CD8-positive, alpha-beta memory T cell (primary cell): Measurements from ENCODE around the gene MCM5. TPM values are rescaled to one million over a fixed set of nuclear protein-coding genes. Genes with fewer than 3 reads are reported as not detected.
"Not testable (repeated sequence)": the region's sequence is repeated elsewhere in the genome, so short reads cannot be mapped to it uniquely, and the experiment has no call there.

Experiments used
- CTCF ChIA-PET: fragments of 350-600 bp; sonication (Branson Sonifier 250); formaldehyde crosslinking; loops from one replicate; lab custom pipeline; 2021; ENCODE audit warnings: antibody characterized with exemption; lab: Charles Lee
- POLR2A ChIA-PET: fragments of 350-600 bp; sonication (Branson Sonifier 250); formaldehyde crosslinking; loops from one replicate; lab custom pipeline; 2021; ENCODE audit warnings: antibody characterized with exemption; lab: Charles Lee
- DNase-seq, 5 donors: peaks; one replicate each; pipeline versions ENCODE4 v3.0.0 to v3.0.0-alpha.2; 2020 to 2022; ENCODE audit warnings: mixed read lengths in 1 of 5
- H3K27ac ChIP-seq: one replicate; pipeline ENCODE4 v1.7.0; 2013; ENCODE audit warnings: low read depth, mild to moderate bottlenecking, low read length, moderate library complexity
- H3K27me3 ChIP-seq: 2 replicates; pipeline ENCODE4 v1.7.0; 2013; ENCODE audit warnings: low read length, mild to moderate bottlenecking; ENCODE audit not compliant: insufficient read depth, poor library complexity, severe bottlenecking
- H3K36me3 ChIP-seq: 2 replicates; pipeline ENCODE4 v1.7.0; 2013; ENCODE audit warnings: mild to moderate bottlenecking, low read length, moderate library complexity; ENCODE audit not compliant: insufficient read depth
- H3K4me1 ChIP-seq: 2 replicates; pipeline ENCODE4 v1.7.0; 2013; ENCODE audit warnings: mild to moderate bottlenecking, low read length, moderate library complexity; ENCODE audit not compliant: insufficient read depth
- H3K4me3 ChIP-seq: 2 replicates; pipeline ENCODE4 v1.7.0; 2013; ENCODE audit warnings: mild to moderate bottlenecking, low read length
- H3K9me3 ChIP-seq: 2 replicates; pipeline ENCODE4 v1.7.0; 2013; ENCODE audit warnings: mild to moderate bottlenecking, low read length
- H3K27ac Mint-ChIP-seq, 8 donors: one replicate each; pipeline ENCODE4 v1.8.0; 2020 to 2021; ENCODE audit warnings: mixed read lengths in 8 of 8, mild to moderate bottlenecking in 6 of 8, inconsistent platforms in 3 of 8, moderate library complexity in 3 of 8
- H3K27me3 Mint-ChIP-seq, 2 donors: one replicate each; pipeline ENCODE4 v1.8.0; 2020 to 2021; ENCODE audit warnings: mixed read lengths in 2 of 2, mild to moderate bottlenecking in 1 of 2, moderate library complexity in 1 of 2
- H3K36me3 Mint-ChIP-seq, 3 donors: one replicate each; pipeline ENCODE4 v1.8.0; 2020 to 2021; ENCODE audit warnings: mixed read lengths in 3 of 3, inconsistent platforms in 1 of 3, mild to moderate bottlenecking in 1 of 3
- H3K4me1 Mint-ChIP-seq, 3 donors: one replicate each; pipeline ENCODE4 v1.8.0; 2020 to 2021; ENCODE audit warnings: mixed read lengths in 3 of 3, inconsistent platforms in 1 of 3, mild to moderate bottlenecking in 1 of 3
- H3K4me3 Mint-ChIP-seq, 7 donors: one replicate each; pipeline ENCODE4 v1.8.0; 2020 to 2021; ENCODE audit warnings: mixed read lengths in 7 of 7, mild to moderate bottlenecking in 6 of 7, moderate library complexity in 4 of 7, inconsistent platforms in 2 of 7
- H3K9me3 Mint-ChIP-seq, 5 donors: one replicate each; pipeline ENCODE4 v1.8.0; 2020 to 2022; ENCODE audit warnings: mixed read lengths in 5 of 5, mild to moderate bottlenecking in 3 of 5, moderate library complexity in 2 of 5, inconsistent platforms in 1 of 5
- polyA plus RNA-seq: library from polyadenylated mRNA; unstranded; fragments of 300-500 nt; fragmentation: Illumina TruSeq; gene quantifications from one replicate; pipeline ENCODE4 v1.2.3, GENCODE V29; 2021
- total RNA-seq, 2 experiments: library from RNA; stranded (reverse); gene quantifications; one replicate each; pipeline ENCODE4 v1.2.3, GENCODE V29; 2021

The MCM5 gene
- total and polyA plus RNA-seq, 3 experiments from 2014 or later = 28.4 to 300 (median 287) TPM

GRCh38 chr22:35459423-35459894, 59.5 kb downstream of the MCM5 start:
- Mint-ChIP-seq H3K9me3 (no peaks in the 10 kb centered on the region), H3K27me3 (peaks cover 0 to 2% of the 10 kb centered on the region in 2 donors), H3K27ac (no peak overlapping the region), H3K4me3 (no peak overlapping the region), H3K4me1 (no peaks in the 10 kb centered on the region), H3K36me3 (peaks cover 0 to 6% (median 5%) of the 10 kb centered on the region in 3 donors)
- Histone ChIP-seq H3K4me3 (no peak overlapping the region), H3K9me3 (no peaks in the 10 kb centered on the region), H3K36me3 (no peaks in the 10 kb centered on the region), H3K27me3 (no peaks in the 10 kb centered on the region), H3K27ac (no peak overlapping the region), H3K4me1 (no peaks in the 10 kb centered on the region)
- POLR2A ChIA-PET = no interaction called here
- CTCF ChIA-PET = no interaction called here
- DNase-seq = no peak

GRCh38 chr22:35459976-35460375, 60.0 kb downstream of the MCM5 start:
- H3K27me3 ChIP-seq, POLR2A ChIA-PET, H3K9me3 ChIP-seq, H3K27ac ChIP-seq, DNase-seq, H3K36me3 Mint-ChIP-seq, H3K4me1 ChIP-seq, CTCF ChIA-PET, H3K27me3 Mint-ChIP-seq, H3K9me3 Mint-ChIP-seq, H3K36me3 ChIP-seq, H3K4me3 ChIP-seq, H3K4me3 Mint-ChIP-seq, H3K4me1 Mint-ChIP-seq: not testable (repeated sequence)
- peak overlapping the region in 1 of 8 donors; percentile 50 for H3K27ac Mint-ChIP-seq

- Mint-ChIP-seq H3K4me3 (no peak overlapping the region), H3K9me3 (no peaks in the 10 kb centered on the region), H3K36me3 (peaks cover 0 to 6% (median 5%) of the 10 kb centered on the region in 3 donors), H3K4me1 (no peaks in the 10 kb centered on the region), H3K27me3 (peaks cover 0 to 2% of the 10 kb centered on the region in 2 donors), H3K27ac (peak overlapping the region in 1 of 8 donors; percentile 82)
- ChIA-PET POLR2A (no interaction called here), CTCF (no interaction called here)
- Histone ChIP-seq H3K27ac (no peak overlapping the region), H3K27me3 (no peaks in the 10 kb centered on the region), H3K4me1 (no peaks in the 10 kb centered on the region), H3K9me3 (no peaks in the 10 kb centered on the region), H3K36me3 (no peaks in the 10 kb centered on the region), H3K4me3 (no peak overlapping the region)
- DNase-seq = no peak
Observed at GRCh38 chr22:35460688-35461087, 60.7 kb downstream of the MCM5 start.

GRCh38 chr22:35462498-35463230, 62.7 kb downstream of the MCM5 start:
- no peak overlapping the region for H3K4me3 Mint-ChIP-seq
- H3K36me3 Mint-ChIP-seq = peaks cover 0 to 6% (median 4%) of the 10 kb centered on the region in 3 donors
- peaks cover 0 to 2% of the 10 kb centered on the region in 2 donors for H3K27me3 Mint-ChIP-seq
- no peaks in the 10 kb centered on the region for H3K9me3 ChIP-seq
- H3K36me3 ChIP-seq = no peaks in the 10 kb centered on the region
- no peaks in the 10 kb centered on the region for H3K4me1 Mint-ChIP-seq
- no peaks in the 10 kb centered on the region for H3K27me3 ChIP-seq
- no peak overlapping the region for H3K4me3 ChIP-seq
- no peak for DNase-seq
- no peak overlapping the region for H3K27ac ChIP-seq
- H3K27ac Mint-ChIP-seq = peak overlapping the region in 1 of 8 donors; percentile 55
- H3K4me1 ChIP-seq = no peaks in the 10 kb centered on the region
- ChIA-PET CTCF (no interaction called here), POLR2A (no interaction called here)
- H3K9me3 Mint-ChIP-seq = no peaks in the 10 kb centered on the region

GRCh38 chr22:35463231-35463933, 63.4 kb downstream of the MCM5 start:
- ChIA-PET CTCF (no interaction called here), POLR2A (no interaction called here)
- H3K9me3 Mint-ChIP-seq = no peaks in the 10 kb centered on the region
- H3K4me3 ChIP-seq = no peak overlapping the region
- no peak overlapping the region for H3K27ac ChIP-seq
- no peaks in the 10 kb centered on the region for H3K4me1 ChIP-seq
- H3K4me3 Mint-ChIP-seq = no peak overlapping the region
- DNase-seq = no peak
- H3K27me3 Mint-ChIP-seq = peaks cover 0 to 2% of the 10 kb centered on the region in 2 donors
- no peaks in the 10 kb centered on the region for H3K36me3 ChIP-seq
- no peaks in the 10 kb centered on the region for H3K9me3 ChIP-seq
- H3K27me3 ChIP-seq = no peaks in the 10 kb centered on the region
- H3K4me1 Mint-ChIP-seq = no peaks in the 10 kb centered on the region
- no peak overlapping the region for H3K27ac Mint-ChIP-seq
- H3K36me3 Mint-ChIP-seq = peaks cover 0 to 6% (median 6%) of the 10 kb centered on the region in 3 donors

GRCh38 chr22:35464399-35464798, 64.5 kb downstream of the MCM5 start:
- no peak overlapping the region for H3K4me3 Mint-ChIP-seq
- H3K27ac Mint-ChIP-seq = no peak overlapping the region
- Histone ChIP-seq H3K36me3 (no peaks in the 10 kb centered on the region), H3K4me1 (no peaks in the 10 kb centered on the region), H3K4me3 (no peak overlapping the region), H3K9me3 (no peaks in the 10 kb centered on the region), H3K27ac (no peak overlapping the region), H3K27me3 (no peaks in the 10 kb centered on the region)
- POLR2A ChIA-PET = no interaction called here
- H3K36me3 Mint-ChIP-seq = peaks cover 0 to 6% (median 6%) of the 10 kb centered on the region in 3 donors
- CTCF ChIA-PET = no interaction called here
- peaks cover 0 to under 1% of the 10 kb centered on the region in 2 donors for H3K27me3 Mint-ChIP-seq
- no peaks in the 10 kb centered on the region for H3K9me3 Mint-ChIP-seq
- DNase-seq = no peak
- no peaks in the 10 kb centered on the region for H3K4me1 Mint-ChIP-seq

- no peaks in the 10 kb centered on the region for H3K9me3 ChIP-seq
- CTCF ChIA-PET = no interaction called here
- H3K4me3 ChIP-seq = no peak overlapping the region
- H3K36me3 Mint-ChIP-seq = peaks cover 0 to 6% (median 6%) of the 10 kb centered on the region in 3 donors
- H3K36me3 ChIP-seq = no peaks in the 10 kb centered on the region
- H3K9me3 Mint-ChIP-seq = no peaks in the 10 kb centered on the region
- H3K27ac Mint-ChIP-seq = peak overlapping the region in 1 of 8 donors; percentile 15
- DNase-seq = no peak
- H3K27me3 Mint-ChIP-seq = peaks cover 0 to 1% of the 10 kb centered on the region in 2 donors
- H3K4me3 Mint-ChIP-seq = no peak overlapping the region
- no peaks in the 10 kb centered on the region for H3K4me1 ChIP-seq
- H3K27ac ChIP-seq = no peak overlapping the region
- POLR2A ChIA-PET = no interaction called here
- H3K4me1 Mint-ChIP-seq = no peaks in the 10 kb centered on the region
- H3K27me3 ChIP-seq = no peaks in the 10 kb centered on the region
Observed at GRCh38 chr22:35465109-35465701, 65.3 kb downstream of the MCM5 start.
